HL-60 (cell line): ENCODE data around the gene FUT4.
A peak's percentile ranks its signal among the peaks of the same experiment; 100 is the strongest.
"Not testable (repeated sequence)": the region's sequence is repeated elsewhere in the genome, so short reads cannot be mapped to it uniquely, and the experiment has no call there.

Experiments used
- DNase-seq, 2 experiments: peaks; one replicate each; pipeline ENCODE4 v3.0.0-alpha.2; 2010 to 2020; ENCODE audit warnings: low read depth in 1 of 2, low spot score in 1 of 2
- H3K27ac ChIP-seq: fragments of 250-450 bp; sonication (Bioruptor Pico); replicated peaks from 2 replicates; pipeline ENCODE4 v1.5.1; 2020; ENCODE audit warnings: mild to moderate bottlenecking, moderate library complexity
- H3K27me3 ChIP-seq: fragments of 250-450 bp; sonication (Bioruptor Pico); 2 replicates; pipeline ENCODE4 v1.5.1; 2021; ENCODE audit warnings: mild to moderate bottlenecking, moderate library complexity; ENCODE audit not compliant: insufficient read depth, poor library complexity, severe bottlenecking
- H3K4me3 ChIP-seq: replicated peaks from 2 replicates; pipeline ENCODE4 v1.5.1; 2011; ENCODE audit warnings: mild to moderate bottlenecking, control low read depth, low read length; ENCODE audit not compliant: insufficient read depth
- CTCF ChIP-seq: IDR thresholded peaks from one replicate; pipeline ENCODE4 v1.5.1; 2011; ENCODE audit warnings: low read length, control low read depth, inconsistent platforms; ENCODE audit not compliant: insufficient read depth
- GABPA ChIP-seq: IDR thresholded peaks from 2 replicates; pipeline ENCODE4 v1.6.1; 2012; ENCODE audit warnings: low read depth
- POLR2AphosphoS5 ChIP-seq: IDR thresholded peaks from 2 replicates; pipeline ENCODE4 v1.6.1; 2012; ENCODE audit warnings: low read depth
- SPI1 ChIP-seq: IDR thresholded peaks from 2 replicates; pipeline ENCODE4 v1.6.1; 2012; ENCODE audit warnings: low read depth, mild to moderate bottlenecking, borderline replicate concordance
- TF ChIP-seq, protein P1 (sequence below): IDR thresholded peaks from 2 replicates; pipeline ENCODE4 v1.6.1; 2012; ENCODE audit warnings: low read depth; ENCODE audit not compliant: insufficient replicate concordance

Gene FUT4

GRCh38 chr11:94568200-94568599 is 24.5 kb downstream of the FUT4 start:
- Histone ChIP-seq H3K27ac (no peak overlapping the region), H3K4me3 (no peak overlapping the region), H3K27me3 (no peaks in the 10 kb centered on the region)
- DNase-seq = no peak
- TF ChIP-seq, protein P1, sequence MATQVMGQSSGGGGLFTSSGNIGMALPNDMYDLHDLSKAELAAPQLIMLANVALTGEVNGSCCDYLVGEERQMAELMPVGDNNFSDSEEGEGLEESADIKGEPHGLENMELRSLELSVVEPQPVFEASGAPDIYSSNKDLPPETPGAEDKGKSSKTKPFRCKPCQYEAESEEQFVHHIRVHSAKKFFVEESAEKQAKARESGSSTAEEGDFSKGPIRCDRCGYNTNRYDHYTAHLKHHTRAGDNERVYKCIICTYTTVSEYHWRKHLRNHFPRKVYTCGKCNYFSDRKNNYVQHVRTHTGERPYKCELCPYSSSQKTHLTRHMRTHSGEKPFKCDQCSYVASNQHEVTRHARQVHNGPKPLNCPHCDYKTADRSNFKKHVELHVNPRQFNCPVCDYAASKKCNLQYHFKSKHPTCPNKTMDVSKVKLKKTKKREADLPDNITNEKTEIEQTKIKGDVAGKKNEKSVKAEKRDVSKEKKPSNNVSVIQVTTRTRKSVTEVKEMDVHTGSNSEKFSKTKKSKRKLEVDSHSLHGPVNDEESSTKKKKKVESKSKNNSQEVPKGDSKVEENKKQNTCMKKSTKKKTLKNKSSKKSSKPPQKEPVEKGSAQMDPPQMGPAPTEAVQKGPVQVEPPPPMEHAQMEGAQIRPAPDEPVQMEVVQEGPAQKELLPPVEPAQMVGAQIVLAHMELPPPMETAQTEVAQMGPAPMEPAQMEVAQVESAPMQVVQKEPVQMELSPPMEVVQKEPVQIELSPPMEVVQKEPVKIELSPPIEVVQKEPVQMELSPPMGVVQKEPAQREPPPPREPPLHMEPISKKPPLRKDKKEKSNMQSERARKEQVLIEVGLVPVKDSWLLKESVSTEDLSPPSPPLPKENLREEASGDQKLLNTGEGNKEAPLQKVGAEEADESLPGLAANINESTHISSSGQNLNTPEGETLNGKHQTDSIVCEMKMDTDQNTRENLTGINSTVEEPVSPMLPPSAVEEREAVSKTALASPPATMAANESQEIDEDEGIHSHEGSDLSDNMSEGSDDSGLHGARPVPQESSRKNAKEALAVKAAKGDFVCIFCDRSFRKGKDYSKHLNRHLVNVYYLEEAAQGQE = no peak
- no peak for TF ChIP-seq CTCF
- TF ChIP-seq SPI1 = no peak
- TF ChIP-seq GABPA = no peak
- no peak for TF ChIP-seq POLR2AphosphoS5

GRCh38 chr11:94568717-94569116 is 25.0 kb downstream of the FUT4 start:
- DNase-seq = no peak
- Histone ChIP-seq H3K27ac (no peak overlapping the region), H3K4me3 (no peak overlapping the region), H3K27me3 (no peaks in the 10 kb centered on the region)
- no peak for TF ChIP-seq POLR2AphosphoS5
- TF ChIP-seq, protein P1 = no peak
- TF ChIP-seq SPI1 = no peak
- no peak for TF ChIP-seq CTCF
- TF ChIP-seq GABPA = no peak

GRCh38 chr11:94572975-94573374 is 29.3 kb downstream of the FUT4 start:
- H3K27me3 ChIP-seq, DNase-seq, H3K4me3 ChIP-seq: not testable (repeated sequence)
- H3K27ac ChIP-seq = peak overlapping the region; percentile 93
- TF ChIP-seq SPI1 = peak; percentile 65

GRCh38 chr11:94574193-94574961 is 30.7 kb downstream of the FUT4 start:
- DNase-seq = peak; percentile 89 to 98
- H3K27me3 ChIP-seq = no peaks in the 10 kb centered on the region
- H3K27ac ChIP-seq = peak overlapping the region; percentile 93
- TF ChIP-seq CTCF (no peak), GABPA (peak; percentile 34; the same call in 1 of the 2 replicates), SPI1 (peak; percentile 14; the same call in 1 of the 2 replicates), POLR2AphosphoS5 (peak; percentile 91; the same call in 1 of the 2 replicates)
- TF ChIP-seq, protein P1 = peak; percentile 33
- H3K4me3 ChIP-seq = peak overlapping the region; percentile 35; the same call in 1 of the 2 replicates
